Fibroblast of skin of left quadriceps (primary cell): ENCODE results near the gene VCY1B.
"Not testable (repeated sequence)": the region's sequence is repeated elsewhere in the genome, so short reads cannot be mapped to it uniquely, and the experiment has no call there.

Experiments used
- DNase-seq, 2 experiments: peaks; one replicate each; pipeline ENCODE4 v3.0.0-alpha.2; 2013; ENCODE audit warnings: low read depth in 2 of 2

Gene VCY1B

GRCh38 chrY:14055927-14056326 lies at the start of gene VCY1B:
Gene VCY1B, plus strand, starts transcription at chrY:14056227. Its CDS starts 63 bp downstream, at chrY:14056290.
- DNase-seq = not testable (repeated sequence)

GRCh38 chrY:14011916-14012315 lies 44.1 kb upstream of the VCY1B start:
- not testable (repeated sequence) for DNase-seq

GRCh38 chrY:14030395-14030794 lies 25.6 kb upstream of the VCY1B start:
- DNase-seq = not testable (repeated sequence)

- no peak for DNase-seq
Measured at GRCh38 chrY:14085877-14086276, 29.9 kb downstream of the VCY1B start.
